HG03025 (cell line): Measurements from ENCODE around the gene MAGI3.
"Not testable (repeated sequence)": the region's sequence is repeated elsewhere in the genome, so short reads cannot be mapped to it uniquely, and the experiment has no call there.

Experiments used
- ATAC-seq: cut with Tn5 transposase; IDR thresholded peaks from one replicate; pipeline ENCODE4 v1.9.1; 2021; ENCODE audit warnings: mild to moderate bottlenecking, moderate library complexity; ENCODE audit not compliant: unreplicated experiment, low FRiP score

MAGI3 gene

GRCh38 chr1:113396102-113396501 lies 5.8 kb downstream of the MAGI3 start:
- ATAC-seq, result no peak

GRCh38 chr1:113396585-113396984 lies 6.3 kb downstream of the MAGI3 start:
- ATAC-seq, result no peak

- ATAC-seq, result no peak
Observed at GRCh38 chr1:113399062-113399583, 8.8 kb downstream of the MAGI3 start.

GRCh38 chr1:113401067-113401466 lies 10.8 kb downstream of the MAGI3 start:
- ATAC-seq, result no peak

- no peak for ATAC-seq
Observed at GRCh38 chr1:113401728-113402127, 11.4 kb downstream of the MAGI3 start.

- no peak for ATAC-seq
Observed at GRCh38 chr1:113403065-113403464, 12.8 kb downstream of the MAGI3 start.

GRCh38 chr1:113405573-113405972 lies 15.3 kb downstream of the MAGI3 start:
- ATAC-seq, result no peak

GRCh38 chr1:113406149-113406548 lies 15.8 kb downstream of the MAGI3 start:
- not testable (repeated sequence) for ATAC-seq

- ATAC-seq, result no peak
Observed at GRCh38 chr1:113409363-113409762, 19.0 kb downstream of the MAGI3 start.

GRCh38 chr1:113412020-113412419 lies 21.7 kb downstream of the MAGI3 start:
- ATAC-seq, result not testable (repeated sequence)

- no peak for ATAC-seq
Observed at GRCh38 chr1:113415310-113416070, 25.2 kb downstream of the MAGI3 start.

- not testable (repeated sequence) for ATAC-seq
Observed at GRCh38 chr1:113416071-113416470, 25.8 kb downstream of the MAGI3 start.

GRCh38 chr1:113416496-113416895 lies 26.2 kb downstream of the MAGI3 start:
- no peak for ATAC-seq

- no peak for ATAC-seq
Observed at GRCh38 chr1:113422315-113423068, 32.2 kb downstream of the MAGI3 start.

- no peak for ATAC-seq
Observed at GRCh38 chr1:113423826-113424225, 33.5 kb downstream of the MAGI3 start.

GRCh38 chr1:113429461-113430153 lies 39.3 kb downstream of the MAGI3 start:
- ATAC-seq, result no peak

- ATAC-seq, result no peak
Observed at GRCh38 chr1:113433184-113433583, 42.9 kb downstream of the MAGI3 start.

GRCh38 chr1:113434081-113434873 lies 44.0 kb downstream of the MAGI3 start:
- no peak for ATAC-seq

- no peak for ATAC-seq
Observed at GRCh38 chr1:113434874-113435175, 44.5 kb downstream of the MAGI3 start.

GRCh38 chr1:113437554-113438341 lies 47.4 kb downstream of the MAGI3 start:
- no peak for ATAC-seq
